Activated CD8-positive, alpha-beta T cell treated with anti-CD3 and anti-CD28 coated beads for 36 hours (primary cell): ENCODE measurements around the gene ANKIB1. TPM values are rescaled to one million over a fixed set of nuclear protein-coding genes. Genes with fewer than 3 reads are reported as not detected.

Source experiments
- ATAC-seq: fragments of 200-7000 bp; cut with Tn5 transposase; one replicate; pipeline ENCODE4 v1.10.0; 2021; ENCODE audit warnings: mild to moderate bottlenecking, moderate library complexity
- CTCF ChIA-PET: fragments of 350-600 bp; sonication (Branson Sonifier 250); formaldehyde crosslinking; loops from one replicate; lab custom pipeline; 2021; ENCODE audit warnings: antibody characterized with exemption; lab: Charles Lee
- POLR2A ChIA-PET: fragments of 350-600 bp; sonication (Branson Sonifier 250); formaldehyde crosslinking; loops from one replicate; lab custom pipeline; 2021; ENCODE audit warnings: antibody characterized with exemption; lab: Charles Lee
- DNase-seq: peaks from one replicate; pipeline ENCODE4 v3.0.0-alpha.2; 2020
- H3K27ac Mint-ChIP-seq: one replicate; pipeline ENCODE4 v1.8.0; 2021; ENCODE audit warnings: mild to moderate bottlenecking, mixed read lengths
- H3K27me3 Mint-ChIP-seq: one replicate; pipeline ENCODE4 v1.8.0; 2021; ENCODE audit warnings: mixed read lengths
- H3K36me3 Mint-ChIP-seq: one replicate; pipeline ENCODE4 v1.8.0; 2021; ENCODE audit warnings: low read depth, mixed read lengths
- H3K4me1 Mint-ChIP-seq: one replicate; pipeline ENCODE4 v1.8.0; 2021; ENCODE audit warnings: low read depth, mixed read lengths
- H3K4me3 Mint-ChIP-seq: one replicate; pipeline ENCODE4 v1.8.0; 2021; ENCODE audit warnings: mild to moderate bottlenecking, moderate library complexity, mixed read lengths
- H3K9me3 Mint-ChIP-seq: one replicate; pipeline ENCODE4 v1.8.0; 2021; ENCODE audit warnings: mixed read lengths
- CTCF ChIP-seq: fragments of 200-600 bp; IDR thresholded peaks from one replicate; pipeline ENCODE4 v1.8.0; 2022; ENCODE audit warnings: antibody characterized with exemption, mild to moderate bottlenecking
- intact Hi-C: fragments of 100-400 bp; cut with micrococcal nuclease; formaldehyde crosslinking; loops from one replicate; pipeline ENCODE4 v1.10.0; 2022
- total RNA-seq, 2 experiments: library from RNA; stranded (reverse); gene quantifications; one replicate each; pipeline ENCODE4 v1.2.3, GENCODE V29; 2021

The ANKIB1 gene
- total RNA-seq, 2 experiments from 2014 or later = 32.3 to 34.1 TPM

GRCh38 chr7:92242972-92243371, 2.8 kb upstream of the ANKIB1 start:
- CTCF ChIA-PET = interaction anchor here (0.8 to 2.4 kb wide), 2 partner anchors 63 to 181 kb away, joined by 3 to 5 read pairs; partner anchors contain the start of gene LRRD1
- Mint-ChIP-seq H3K4me1 (peaks cover 31% of the 10 kb centered on the region), H3K9me3 (no peaks in the 10 kb centered on the region)

GRCh38 chr7:92244808-92245486, 827 bp upstream of the ANKIB1 start:
- peaks cover 34% of the 10 kb centered on the region for H3K4me1 Mint-ChIP-seq

More at GRCh38 chr7:92242972-92243371, 2.8 kb upstream of the ANKIB1 start:
- ATAC-seq (no peak), DNase-seq (no peak)
- intact Hi-C loops = no loop called here
- peaks cover 20% of the 10 kb centered on the region for H3K36me3 Mint-ChIP-seq
- no peak overlapping the region for H3K27ac Mint-ChIP-seq
- POLR2A ChIA-PET = no interaction called here
- H3K27me3 Mint-ChIP-seq = no peaks in the 10 kb centered on the region
- H3K4me3 Mint-ChIP-seq = no peak overlapping the region
- no peak for TF ChIP-seq CTCF

GRCh38 chr7:92246360-92247101, 757 bp downstream of the ANKIB1 start:
- DNase-seq (peak; percentile 44), ATAC-seq (peak; percentile 45)
- CTCF ChIA-PET = interaction anchor here (0.9 to 4.0 kb wide), 8 partner anchors 13 to 366 kb away, joined by 3 to 30 read pairs (median 4); partner anchors contain the start of gene GATAD1
- no peak for TF ChIP-seq CTCF
- Mint-ChIP-seq H3K4me1 (peaks cover 40% of the 10 kb centered on the region), H3K4me3 (peak overlapping the region; percentile 100), H3K36me3 (peaks cover 13% of the 10 kb centered on the region), H3K9me3 (no peaks in the 10 kb centered on the region), H3K27ac (peak overlapping the region; percentile 78), H3K27me3 (no peaks in the 10 kb centered on the region)
- POLR2A ChIA-PET = interaction anchor here (0.8 to 1.9 kb wide), 7 partner anchors 14 to 201 kb away, joined by 3 to 9 read pairs (median 4); partner anchors contain the start of gene GATAD1
- intact Hi-C loops = no loop called here

More at GRCh38 chr7:92244808-92245486, 827 bp upstream of the ANKIB1 start:
- ATAC-seq = peak; percentile 1
- Mint-ChIP-seq H3K9me3 (no peaks in the 10 kb centered on the region), H3K4me3 (peak overlapping the region; percentile 100), H3K36me3 (peaks cover 19% of the 10 kb centered on the region), H3K27me3 (no peaks in the 10 kb centered on the region), H3K27ac (peak overlapping the region; percentile 99)
- ChIA-PET CTCF (interaction anchor here (1.3 to 4.0 kb wide), 5 partner anchors 50 to 203 kb away, joined by 4 to 30 read pairs (median 5); partner anchors contain the start of genes GATAD1 and LRRD1), POLR2A (interaction anchor here (0.6 to 1.9 kb wide), 11 partner anchors 11 to 1899 kb away, joined by 3 to 9 read pairs (median 4); partner anchors contain the start of genes GATAD1 and GTPBP10)
- no peak for TF ChIP-seq CTCF
- peak; percentile 35 for DNase-seq
- intact Hi-C loops = no loop called here

- POLR2A ChIA-PET = no interaction called here
Observed at GRCh38 chr7:92250603-92251002, 4.8 kb downstream of the ANKIB1 start.

More at GRCh38 chr7:92250603-92251002, 4.8 kb downstream of the ANKIB1 start:
- intact Hi-C loops = no loop called here
- no peak overlapping the region for H3K27ac Mint-ChIP-seq
- H3K36me3 Mint-ChIP-seq = peaks cover 15% of the 10 kb centered on the region
- no peak for DNase-seq
- CTCF ChIA-PET = interaction anchor here (0.8 kb wide), 1 partner anchor 21 kb away, joined by 3 read pairs; no protein-coding TSS in a partner anchor
- peaks cover 3% of the 10 kb centered on the region for H3K9me3 Mint-ChIP-seq
- H3K27me3 Mint-ChIP-seq = no peaks in the 10 kb centered on the region
- TF ChIP-seq CTCF = no peak
- peaks cover 33% of the 10 kb centered on the region for H3K4me1 Mint-ChIP-seq
- no peak overlapping the region for H3K4me3 Mint-ChIP-seq
- no peak for ATAC-seq
